BJ (cell line): ENCODE measurements around the gene PSMB11. TPM values are rescaled to one million over a fixed set of nuclear protein-coding genes. Genes with fewer than 3 reads are reported as not detected.

Source experiments
- CTCF ChIA-PET: fragments of 350-600 bp; formaldehyde crosslinking; extraction: SDS; loops from one replicate; lab custom pipeline; 2021; ENCODE audit warnings: antibody characterized with exemption, inconsistent platforms; lab: Yijun Ruan, JAX
- POLR2A ChIA-PET: fragments of 300-600 bp; sonication (Branson Sonifier 250); formaldehyde crosslinking; extraction: SDS; loops from one replicate; lab custom pipeline; 2021; ENCODE audit warnings: antibody characterized with exemption; lab: Charles Lee
- DNase-seq: peaks from one replicate; pipeline ENCODE4 v3.0.0-alpha.2; 2011; ENCODE audit warnings: low read depth
- H3K27me3 ChIP-seq: 2 replicates; pipeline ENCODE4 v1.6.0; 2011; ENCODE audit warnings: low read length; ENCODE audit not compliant: control insufficient read depth, insufficient read depth
- H3K36me3 ChIP-seq: 2 replicates; pipeline ENCODE4 v1.5.1; 2011; ENCODE audit warnings: low read length; ENCODE audit not compliant: control insufficient read depth, insufficient read depth
- H3K4me3 ChIP-seq: 2 replicates; pipeline ENCODE4 v1.5.1; 2011; ENCODE audit warnings: low read depth, mild to moderate bottlenecking, control low read depth, low read length
- CTCF ChIP-seq: IDR thresholded peaks from 2 replicates; pipeline ENCODE4 v1.5.1; 2011; ENCODE audit warnings: low read depth, mild to moderate bottlenecking, control low read depth, inconsistent platforms, low read length, moderate library complexity; ENCODE audit not compliant: insufficient read depth
- polyA plus RNA-seq: library from polyadenylated mRNA; depleted of rRNA; stranded (reverse); fragments of >200 nt; gene quantifications from 2 replicates; pipeline ENCODE4 v1.2.3, GENCODE V29; 2011

PSMB11 gene
- polyA plus RNA-seq, 1 experiment: not detected

GRCh38 chr14:23056145-23056955, 14.3 kb downstream of the PSMB11 start:
- ChIA-PET POLR2A (interaction anchor here (0.6 kb wide), 1 partner anchor 79 kb away, joined by 9 read pairs; no protein-coding TSS in a partner anchor), CTCF (interaction anchor here (0.5 to 19.2 kb wide), 20 partner anchors 9 to 129 kb away, joined by 3 to 539 read pairs (median 4); partner anchors contain the start of genes AJUBA, HAUS4, PRMT5 and PSMB11)
- Histone ChIP-seq H3K27me3 (no peaks in the 10 kb centered on the region), H3K4me3 (peak overlapping the region; percentile 52), H3K36me3 (peaks cover 21% of the 10 kb centered on the region)
- TF ChIP-seq CTCF: peak; percentile 95
- DNase-seq: no peak

- ChIA-PET CTCF (interaction anchor here (0.6 to 19.2 kb wide), 49 partner anchors 10 to 500 kb away, joined by 3 to 539 read pairs (median 6); partner anchors contain the start of genes ACIN1, AJUBA, C14orf119 and HAUS4), POLR2A (interaction anchor here (0.6 to 0.7 kb wide), 2 partner anchors 91 to 138 kb away, joined by 3 read pairs; partner anchors contain the start of gene RBM23)
- no peak for DNase-seq
- peak within 1 kb of the TSS; percentile 52 for H3K4me3 ChIP-seq
- H3K36me3 ChIP-seq: peaks cover 21% of the 10 kb centered on the region
- H3K27me3 ChIP-seq: no peaks in the 10 kb centered on the region
- TF ChIP-seq CTCF: no peak
These were observed 15.1 kb downstream of the PSMB11 start, which contains the start of gene CDH24 for GRCh38 chr14:23056956-23057756. TSS of gene CDH24 (minus strand) at chr14:23057520. CDS start at chr14:23055733, 1,787 bp downstream.

GRCh38 chr14:23057757-23058653, 16.0 kb downstream of the PSMB11 start:
- ChIA-PET CTCF (interaction anchor here (0.6 to 19.2 kb wide), 43 partner anchors 9 to 501 kb away, joined by 3 to 539 read pairs (median 5); partner anchors contain the start of genes ACIN1, AJUBA, C14orf119 and PPP1R3E), POLR2A (interaction anchor here (0.5 to 0.7 kb wide), 3 partner anchors 75 to 139 kb away, joined by 3 read pairs; partner anchors contain the start of genes AJUBA and RBM23)
- H3K4me3 ChIP-seq: peak overlapping the region; percentile 52
- no peaks in the 10 kb centered on the region for H3K27me3 ChIP-seq
- H3K36me3 ChIP-seq: peaks cover 24% of the 10 kb centered on the region
- peak; percentile 92 for TF ChIP-seq CTCF
- DNase-seq: no peak

GRCh38 chr14:23058654-23059504, 16.9 kb downstream of the PSMB11 start:
- Histone ChIP-seq H3K4me3 (no peak overlapping the region), H3K36me3 (peaks cover 30% of the 10 kb centered on the region), H3K27me3 (no peaks in the 10 kb centered on the region)
- DNase-seq: no peak
- TF ChIP-seq CTCF: no peak
- CTCF ChIA-PET: interaction anchor here (0.8 to 19.2 kb wide), 35 partner anchors 8 to 180 kb away, joined by 3 to 539 read pairs (median 6); partner anchors contain the start of genes AJUBA, PRMT5, PSMB11 and RBM23
- POLR2A ChIA-PET: interaction anchor here (0.5 kb wide), 1 partner anchor 76 kb away, joined by 3 read pairs; the partner anchor contains the start of gene AJUBA
